Measurements from ENCODE around the gene CATSPER3. TPM values are rescaled to one million over a fixed set of nuclear protein-coding genes. Genes with fewer than 3 reads are reported as not detected.

CATSPER3 gene
- total and polyA plus RNA-seq, 2 donors (not counting 1 experiment from before 2014, with no cell fraction given) = 0.12 to 0.17 TPM

DNA sequence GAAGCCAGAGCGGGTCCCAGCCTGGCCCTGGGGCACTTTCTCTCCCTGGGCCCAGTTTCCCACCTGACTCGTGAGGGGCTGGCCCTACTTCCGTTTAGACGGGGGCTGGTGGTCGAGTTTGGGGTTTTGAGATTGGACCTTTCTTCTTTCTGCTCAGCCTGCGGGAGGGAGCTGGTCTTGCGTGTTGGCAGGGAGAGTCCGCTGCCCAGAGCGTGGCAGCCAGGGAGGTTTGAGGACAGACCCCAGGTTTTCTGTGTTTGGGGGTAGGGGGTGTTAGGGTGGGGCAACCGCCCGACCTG lies 72.3 kb downstream of the CATSPER3 start:
- Histone ChIP-seq H4K20me1 (ENCODE audit: control insufficient read depth, extremely low read depth, insufficient read depth, low read length) (no peaks in the 10 kb centered on the region), H3K27ac (ENCODE audit: insufficient read depth, low read length) (no peak overlapping the region), H3K9ac (ENCODE audit: insufficient read depth, low read length) (no peak overlapping the region), H3K9me3 (ENCODE audit: control insufficient read depth, insufficient read depth, low read depth, low read length) (no peaks in the 10 kb centered on the region), H3K4me2 (ENCODE audit: extremely low read depth, insufficient read depth, low read length) (no peak overlapping the region), H3K36me3 (ENCODE audit: control insufficient read depth, insufficient read depth, low read length) (no peaks in the 10 kb centered on the region), H3K4me1 (ENCODE audit: control insufficient read depth, extremely low read depth, insufficient read depth, low read length) (no peaks in the 10 kb centered on the region), H2AFZ (ENCODE audit: low read length) (no peak overlapping the region), H3K27me3 (ENCODE audit: control insufficient read depth, insufficient read depth, low read length) (peaks cover 74% of the 10 kb centered on the region), H3K79me2 (ENCODE audit: control insufficient read depth, insufficient read depth, low read length) (no peaks in the 10 kb centered on the region), H3K4me3 (replicated peaks in 1 of 4; ENCODE audit: control extremely low read depth in 1 of 4, insufficient read depth in 1 of 4, low read depth in 3 of 4, low read length in 4 of 4) (no peak overlapping the region)
- TF ChIP-seq EZH2 (IDR thresholded peaks at IDR 0.05; ENCODE audit: low read length, missing control alignments) = no peak
- TF ChIP-seq, protein P1, sequence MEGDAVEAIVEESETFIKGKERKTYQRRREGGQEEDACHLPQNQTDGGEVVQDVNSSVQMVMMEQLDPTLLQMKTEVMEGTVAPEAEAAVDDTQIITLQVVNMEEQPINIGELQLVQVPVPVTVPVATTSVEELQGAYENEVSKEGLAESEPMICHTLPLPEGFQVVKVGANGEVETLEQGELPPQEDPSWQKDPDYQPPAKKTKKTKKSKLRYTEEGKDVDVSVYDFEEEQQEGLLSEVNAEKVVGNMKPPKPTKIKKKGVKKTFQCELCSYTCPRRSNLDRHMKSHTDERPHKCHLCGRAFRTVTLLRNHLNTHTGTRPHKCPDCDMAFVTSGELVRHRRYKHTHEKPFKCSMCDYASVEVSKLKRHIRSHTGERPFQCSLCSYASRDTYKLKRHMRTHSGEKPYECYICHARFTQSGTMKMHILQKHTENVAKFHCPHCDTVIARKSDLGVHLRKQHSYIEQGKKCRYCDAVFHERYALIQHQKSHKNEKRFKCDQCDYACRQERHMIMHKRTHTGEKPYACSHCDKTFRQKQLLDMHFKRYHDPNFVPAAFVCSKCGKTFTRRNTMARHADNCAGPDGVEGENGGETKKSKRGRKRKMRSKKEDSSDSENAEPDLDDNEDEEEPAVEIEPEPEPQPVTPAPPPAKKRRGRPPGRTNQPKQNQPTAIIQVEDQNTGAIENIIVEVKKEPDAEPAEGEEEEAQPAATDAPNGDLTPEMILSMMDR (conservative IDR thresholded peaks at IDR 0.05 in 1 of 2, IDR thresholded peaks at IDR 0.05 in 1 of 2; ENCODE audit: low read depth in 1 of 2, low read length in 2 of 2) = no peak
- DNase-seq (ENCODE audit: low read depth in 2 of 2) = no peak

DNA sequence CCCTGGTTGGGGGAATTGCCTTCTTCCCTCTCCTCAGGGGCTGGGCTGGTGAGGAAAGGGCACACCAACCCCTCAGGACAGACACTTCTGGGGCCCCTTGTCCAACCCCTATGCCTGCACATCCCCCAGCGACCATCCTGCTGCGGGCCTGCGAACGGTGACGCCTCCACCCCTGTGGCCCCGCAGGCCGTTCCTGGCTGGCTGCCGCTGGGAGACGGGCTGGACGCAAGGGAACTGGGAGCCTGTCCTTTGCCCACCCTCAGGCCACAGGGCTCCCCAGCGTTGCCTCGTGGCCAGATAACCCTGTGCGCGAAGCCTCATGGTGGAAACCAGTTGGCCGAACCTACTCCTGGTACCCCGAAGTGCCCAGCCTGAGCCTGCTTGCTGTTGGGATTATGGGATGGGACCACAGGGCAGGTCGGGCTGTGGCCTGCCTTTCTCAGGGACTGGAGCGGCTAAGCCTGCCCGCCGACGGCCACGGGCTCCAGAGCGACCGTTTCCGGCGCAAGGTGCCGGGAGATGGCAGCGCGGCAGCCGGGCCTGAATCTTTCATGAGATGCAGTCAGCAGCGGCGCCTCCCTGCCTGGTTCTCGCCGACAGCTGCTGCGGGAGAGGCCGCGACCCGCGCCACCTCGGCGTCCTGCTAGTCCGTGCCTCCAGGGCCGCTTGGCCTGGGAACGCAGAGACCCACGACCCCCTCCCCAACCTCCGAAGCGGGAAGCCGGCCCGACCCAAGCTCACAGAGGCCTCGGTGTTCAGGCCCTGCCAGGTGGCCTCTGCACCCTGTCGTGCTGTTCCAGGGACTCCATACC lies 72.8 kb downstream of the CATSPER3 start:
- Histone ChIP-seq H3K27me3 (ENCODE audit: control insufficient read depth, insufficient read depth, low read length) (peaks cover 74% of the 10 kb centered on the region), H3K36me3 (ENCODE audit: control insufficient read depth, insufficient read depth, low read length) (no peaks in the 10 kb centered on the region), H3K79me2 (ENCODE audit: control insufficient read depth, insufficient read depth, low read length) (no peaks in the 10 kb centered on the region), H3K9me3 (ENCODE audit: control insufficient read depth, insufficient read depth, low read depth, low read length) (no peaks in the 10 kb centered on the region), H3K9ac (ENCODE audit: insufficient read depth, low read length) (no peak overlapping the region), H3K4me2 (ENCODE audit: extremely low read depth, insufficient read depth, low read length) (no peak overlapping the region), H3K4me3 (replicated peaks in 1 of 4; ENCODE audit: control extremely low read depth in 1 of 4, insufficient read depth in 1 of 4, low read depth in 3 of 4, low read length in 4 of 4) (no peak overlapping the region), H4K20me1 (ENCODE audit: control insufficient read depth, extremely low read depth, insufficient read depth, low read length) (no peaks in the 10 kb centered on the region), H3K27ac (ENCODE audit: insufficient read depth, low read length) (no peak overlapping the region), H2AFZ (ENCODE audit: low read length) (no peak overlapping the region), H3K4me1 (ENCODE audit: control insufficient read depth, extremely low read depth, insufficient read depth, low read length) (no peaks in the 10 kb centered on the region)
- TF ChIP-seq, protein P1 (conservative IDR thresholded peaks at IDR 0.05 in 1 of 2, IDR thresholded peaks at IDR 0.05 in 1 of 2; ENCODE audit: low read depth in 1 of 2, low read length in 2 of 2) = no peak
- peak; percentile 91 for TF ChIP-seq EZH2 (IDR thresholded peaks at IDR 0.05; ENCODE audit: low read length, missing control alignments)
- DNase-seq (ENCODE audit: low read depth in 2 of 2) = no peak

DNA sequence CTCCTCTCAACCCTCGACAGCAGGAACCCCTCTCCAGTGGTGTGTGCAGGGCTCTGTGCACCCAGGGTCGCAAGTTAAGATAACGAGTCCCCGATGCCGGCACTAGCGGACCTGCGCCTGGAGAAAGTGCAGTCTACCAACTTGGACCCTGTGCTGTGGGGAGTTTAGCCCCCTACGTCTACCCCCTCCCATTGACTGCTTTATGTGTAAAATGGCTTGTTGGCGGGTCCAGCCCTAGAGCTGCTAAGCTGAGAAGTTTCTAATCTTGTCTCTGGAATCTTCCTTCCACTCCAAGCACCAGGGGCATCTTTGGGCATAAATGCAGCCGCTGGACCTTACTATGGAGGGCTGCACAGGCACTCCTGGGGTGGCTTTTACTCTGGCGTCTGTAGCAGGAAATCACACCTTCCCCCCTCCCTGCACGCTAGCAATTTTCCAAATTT lies 73.5 kb downstream of the CATSPER3 start:
- Histone ChIP-seq H3K79me2 (ENCODE audit: control insufficient read depth, insufficient read depth, low read length) (no peaks in the 10 kb centered on the region), H3K9ac (ENCODE audit: insufficient read depth, low read length) (no peak overlapping the region), H4K20me1 (ENCODE audit: control insufficient read depth, extremely low read depth, insufficient read depth, low read length) (no peaks in the 10 kb centered on the region), H3K4me3 (replicated peaks in 1 of 4; ENCODE audit: control extremely low read depth in 1 of 4, insufficient read depth in 1 of 4, low read depth in 3 of 4, low read length in 4 of 4) (no peak overlapping the region), H3K27ac (ENCODE audit: insufficient read depth, low read length) (no peak overlapping the region), H3K36me3 (ENCODE audit: control insufficient read depth, insufficient read depth, low read length) (no peaks in the 10 kb centered on the region), H2AFZ (ENCODE audit: low read length) (no peak overlapping the region), H3K9me3 (ENCODE audit: control insufficient read depth, insufficient read depth, low read depth, low read length) (no peaks in the 10 kb centered on the region), H3K4me2 (ENCODE audit: extremely low read depth, insufficient read depth, low read length) (no peak overlapping the region), H3K27me3 (ENCODE audit: control insufficient read depth, insufficient read depth, low read length) (peaks cover 73% of the 10 kb centered on the region), H3K4me1 (ENCODE audit: control insufficient read depth, extremely low read depth, insufficient read depth, low read length) (no peaks in the 10 kb centered on the region)
- DNase-seq (ENCODE audit: low read depth in 2 of 2) = no peak
- TF ChIP-seq EZH2 (IDR thresholded peaks at IDR 0.05; ENCODE audit: low read length, missing control alignments) = no peak
- TF ChIP-seq, protein P1 (conservative IDR thresholded peaks at IDR 0.05 in 1 of 2, IDR thresholded peaks at IDR 0.05 in 1 of 2; ENCODE audit: low read depth in 1 of 2, low read length in 2 of 2) = no peak

All from fibroblast of lung (primary cell).